Measurements from ENCODE around the gene MOB4.
"Not testable (repeated sequence)": the region's sequence is repeated elsewhere in the genome, so short reads cannot be mapped to it uniquely, and the experiment has no call there.

MOB4 gene

DNA sequence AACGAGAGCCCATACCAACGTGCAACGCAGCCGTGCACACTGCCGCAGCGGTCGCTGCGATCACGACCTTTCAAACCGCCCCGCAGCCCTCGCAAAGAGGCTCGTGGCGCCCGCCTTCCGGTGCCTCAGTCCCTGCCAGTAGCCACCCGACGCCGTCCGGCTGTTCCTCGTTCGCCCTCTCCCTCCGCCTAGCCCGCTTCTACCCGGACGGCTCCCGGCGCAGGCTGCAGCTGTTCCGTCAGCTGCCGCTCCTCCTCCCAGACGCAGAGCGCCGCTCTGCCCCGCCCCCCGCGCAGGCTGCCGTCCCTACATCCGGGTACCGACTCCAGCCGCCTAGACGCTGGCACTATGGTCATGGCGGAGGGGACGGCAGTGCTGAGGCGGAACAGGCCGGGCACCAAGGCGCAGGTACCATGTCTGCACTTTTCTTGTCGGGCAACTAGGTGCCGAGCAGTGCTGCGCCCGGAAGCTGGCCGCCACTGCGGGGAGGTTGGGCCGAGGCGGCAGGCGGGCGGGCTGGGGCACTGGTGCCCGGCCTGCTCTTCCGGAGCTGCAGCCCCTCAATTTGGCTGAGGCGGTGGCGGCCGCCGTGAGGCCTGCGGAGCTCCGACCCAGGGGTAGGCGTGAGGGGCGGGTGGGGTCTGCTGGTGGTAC lies at the start of gene MOB4:
Gene MOB4, plus strand, starts transcription at position 328 of the 654 bp plus-strand sequence. Its CDS starts 21 bp downstream, at position 349.
- DNase-seq (ENCODE audit: low read depth in 2 of 2, low spot score in 1 of 2) = peak; percentile 80 to 87

DNA sequence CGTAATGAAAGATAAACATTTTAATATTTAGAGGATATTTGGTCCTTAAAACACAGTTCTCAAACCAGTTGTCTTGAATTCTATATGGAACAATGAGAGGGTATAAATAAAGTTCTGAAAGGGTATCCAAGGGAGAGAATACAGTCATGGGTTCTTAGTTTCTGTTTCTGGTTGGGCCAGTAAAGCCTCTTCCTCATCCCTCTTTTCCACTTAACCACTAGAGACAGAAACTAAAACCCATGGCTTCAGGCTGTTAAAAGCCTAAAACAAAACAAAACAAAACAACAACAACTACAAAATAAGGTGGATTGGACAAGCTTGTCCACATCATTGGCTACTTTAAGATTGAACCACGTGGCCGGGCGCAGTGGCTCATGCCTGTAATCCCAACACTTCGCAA lies 43.7 kb upstream of the MOB4 start:
- no peak for DNase-seq (ENCODE audit: low read depth in 2 of 2, low spot score in 1 of 2)

DNA sequence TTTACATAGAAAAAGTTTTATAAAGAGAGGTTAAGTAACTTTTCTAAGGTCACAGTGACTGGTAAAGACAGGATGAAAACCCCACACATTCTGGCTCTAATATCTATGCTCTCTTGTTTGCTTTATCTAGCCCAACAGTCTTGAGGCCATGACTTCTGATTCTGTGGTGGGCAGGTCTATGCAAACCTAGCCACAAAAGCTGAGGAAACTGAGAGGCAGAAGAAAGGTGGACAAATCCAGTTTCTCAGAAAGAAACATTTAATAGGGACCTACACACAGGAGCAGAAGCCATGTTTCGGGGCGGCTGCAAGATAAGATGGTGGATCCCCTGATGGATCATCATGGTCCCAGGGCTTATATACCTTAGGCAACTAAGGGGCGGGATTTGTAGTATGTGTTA lies 38.1 kb upstream of the MOB4 start:
- no peak for DNase-seq (ENCODE audit: low read depth in 2 of 2, low spot score in 1 of 2)

DNA sequence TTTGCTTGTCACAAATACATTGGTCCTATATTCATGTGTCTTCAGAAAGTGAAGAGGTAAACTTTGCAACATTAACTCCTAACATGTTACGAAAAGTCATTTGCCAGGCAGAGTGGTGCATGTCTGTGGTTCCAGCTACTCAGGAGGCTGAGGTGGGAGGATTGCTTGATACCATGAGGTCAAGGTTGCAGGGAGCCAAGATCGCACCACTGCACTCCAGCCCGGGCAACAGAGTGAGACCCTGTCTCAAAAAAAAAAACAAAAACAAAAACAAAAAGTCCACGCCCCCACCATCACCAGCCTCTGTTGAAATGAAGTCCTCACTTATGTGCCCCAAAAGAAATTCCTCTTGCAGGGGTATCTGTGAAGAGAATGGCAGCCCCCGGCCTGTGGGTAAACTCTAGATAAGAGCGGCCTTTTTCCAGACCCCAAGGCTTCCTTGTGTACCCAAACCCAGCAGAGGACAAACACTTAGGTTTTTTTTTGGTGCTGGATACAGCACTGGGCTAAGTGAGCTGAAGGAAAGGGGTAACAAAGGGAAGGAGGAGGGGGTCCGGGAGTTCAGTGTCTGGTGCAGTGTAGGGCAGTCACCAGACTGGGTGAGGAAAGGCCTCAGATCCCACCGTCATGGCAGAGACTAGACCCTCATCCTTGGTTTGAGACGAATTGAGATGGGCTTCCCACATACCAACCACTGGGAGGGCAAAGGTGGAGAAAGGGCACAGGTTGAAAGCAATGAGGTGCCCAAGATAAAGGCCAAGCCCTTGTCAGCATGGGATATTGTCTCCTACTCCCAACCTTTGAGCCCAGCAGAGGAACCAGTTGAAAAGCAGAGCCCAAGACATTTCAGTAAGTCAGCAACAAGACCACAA lies 35.5 kb upstream of the MOB4 start:
- DNase-seq (ENCODE audit: low read depth in 2 of 2, low spot score in 1 of 2) = no peak

DNA sequence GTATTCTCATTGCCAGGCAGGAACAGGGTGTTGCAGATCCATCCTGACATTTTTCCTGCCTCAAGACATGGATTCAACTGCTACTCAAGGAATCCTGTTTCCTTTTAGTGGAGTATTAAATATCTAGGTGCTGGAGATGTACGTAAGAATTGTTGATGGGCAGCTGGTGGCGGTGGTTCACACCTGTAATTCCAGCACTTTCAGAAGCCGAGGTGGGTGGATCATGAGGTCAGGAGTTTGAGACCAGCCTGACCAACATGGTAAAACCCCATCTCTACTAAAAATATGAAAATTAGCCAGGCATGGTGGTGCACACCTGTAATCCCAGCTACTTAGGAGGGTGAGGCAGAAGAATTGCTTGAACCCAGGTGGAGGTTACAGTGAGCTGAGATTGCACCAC lies 31.6 kb upstream of the MOB4 start:
- not testable (repeated sequence) for DNase-seq (ENCODE audit: low read depth in 2 of 2, low spot score in 1 of 2)

DNA sequence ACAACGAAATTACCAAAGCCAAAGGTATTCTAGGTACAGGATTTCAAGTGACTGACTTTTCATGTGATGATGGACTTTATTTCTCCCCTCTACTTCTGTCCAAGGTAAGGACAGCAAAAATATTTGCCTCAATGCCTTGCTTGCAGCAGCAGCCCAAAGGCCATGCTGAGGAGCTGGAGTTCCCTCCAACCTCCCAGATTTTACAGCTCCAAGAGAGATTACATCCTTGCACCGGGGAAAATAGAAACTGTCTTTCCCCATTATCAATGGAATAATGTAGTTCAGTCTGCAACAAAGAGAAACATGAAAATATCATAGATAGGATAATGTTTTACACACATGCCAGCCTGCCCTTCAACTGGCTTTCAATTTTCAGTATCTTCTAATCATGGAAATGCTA lies 29.7 kb upstream of the MOB4 start:
- DNase-seq (ENCODE audit: low read depth in 2 of 2, low spot score in 1 of 2) = no peak

DNA sequence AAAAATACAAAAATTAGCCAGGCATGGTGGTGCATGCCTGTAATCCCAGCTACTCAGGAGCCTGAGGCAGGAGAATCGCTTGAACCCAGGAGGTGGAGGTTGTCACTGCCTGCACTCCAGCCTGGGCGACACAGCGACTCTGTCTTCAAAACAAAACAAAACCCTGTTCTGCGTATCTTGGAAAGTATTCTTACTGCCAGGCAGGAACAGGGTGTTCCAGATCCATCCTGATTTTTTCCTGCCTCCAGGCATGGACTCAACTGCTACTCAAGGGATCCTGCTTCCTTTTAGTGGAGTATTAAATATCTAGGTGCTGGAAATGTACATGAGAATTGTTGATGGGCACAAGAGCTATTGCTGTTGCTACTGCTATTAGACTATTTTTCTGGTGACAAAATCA lies 28.5 kb upstream of the MOB4 start:
- no peak for DNase-seq (ENCODE audit: low read depth in 2 of 2, low spot score in 1 of 2)

DNA sequence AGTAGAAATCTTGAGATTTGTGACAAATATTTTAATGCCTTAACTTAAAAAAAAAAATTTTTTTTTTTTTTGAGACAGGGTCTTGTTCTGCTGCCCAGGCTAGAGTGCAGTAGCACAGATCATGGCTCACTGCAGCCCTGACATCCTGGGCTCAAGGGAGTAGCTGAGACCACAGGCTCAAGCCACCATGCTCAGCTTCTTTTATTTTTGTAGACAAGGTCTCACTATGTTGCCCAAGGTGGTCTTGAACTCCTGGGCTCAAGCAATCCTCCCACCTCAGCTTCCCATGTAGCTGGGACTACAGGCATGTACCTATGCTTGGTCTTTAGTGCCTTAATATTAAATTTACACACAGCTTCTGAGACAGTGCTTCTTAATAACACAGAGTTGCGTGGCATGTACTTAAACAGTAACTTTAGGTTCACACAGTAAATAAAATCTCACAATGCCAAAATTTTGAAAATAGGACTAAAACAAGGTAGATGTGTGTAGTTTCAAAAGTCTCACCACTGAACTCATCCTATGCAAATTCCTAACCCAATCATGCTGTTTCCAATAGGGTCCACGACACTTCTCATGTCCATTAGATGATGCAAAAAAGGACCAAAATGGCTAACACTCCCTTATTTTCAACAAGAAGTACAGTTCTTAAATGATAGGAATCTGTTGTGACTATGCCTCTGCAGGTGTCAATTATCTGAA lies 20.3 kb upstream of the MOB4 start:
- DNase-seq (ENCODE audit: low read depth in 2 of 2, low spot score in 1 of 2) = no peak

DNA sequence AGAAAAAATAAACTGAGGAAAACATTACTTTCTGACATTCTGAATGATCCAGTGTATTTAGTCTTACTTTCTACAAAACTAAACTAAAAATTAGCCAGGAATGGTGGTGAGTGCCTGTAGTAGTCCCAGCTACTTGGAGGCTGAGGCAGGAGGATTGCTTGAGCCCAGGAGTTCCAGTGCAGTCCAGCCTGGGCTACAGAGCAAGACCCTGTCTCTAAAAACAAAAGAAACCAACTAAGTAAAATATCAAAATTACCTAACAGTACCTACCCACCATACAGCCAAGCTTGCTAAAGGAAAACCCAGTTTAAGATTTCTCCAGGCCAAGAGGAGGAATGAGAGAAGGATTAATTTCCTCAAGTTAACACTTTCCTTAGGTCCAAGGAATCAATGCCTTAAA lies 19.2 kb upstream of the MOB4 start:
- no peak for DNase-seq (ENCODE audit: low read depth in 2 of 2, low spot score in 1 of 2)

DNA sequence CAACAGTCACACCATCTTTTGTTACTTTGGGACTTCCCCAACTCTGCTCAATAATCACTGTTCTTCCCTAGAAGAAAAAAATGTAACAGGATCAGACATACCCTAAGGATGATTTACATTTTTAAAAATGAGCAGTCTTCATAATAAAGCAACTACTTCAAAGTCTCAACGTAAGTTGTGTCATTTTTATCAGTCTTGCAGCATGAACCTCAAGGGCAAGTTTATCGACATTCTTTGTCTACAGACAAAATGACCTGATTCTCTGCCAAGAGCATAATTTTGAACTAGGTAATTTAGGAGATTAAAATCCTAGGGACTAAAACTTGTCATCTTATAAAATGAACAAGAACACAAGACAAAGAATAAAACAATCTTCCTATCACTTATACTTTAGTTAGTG lies 18.5 kb upstream of the MOB4 start:
- DNase-seq (ENCODE audit: low read depth in 2 of 2, low spot score in 1 of 2) = no peak

DNA sequence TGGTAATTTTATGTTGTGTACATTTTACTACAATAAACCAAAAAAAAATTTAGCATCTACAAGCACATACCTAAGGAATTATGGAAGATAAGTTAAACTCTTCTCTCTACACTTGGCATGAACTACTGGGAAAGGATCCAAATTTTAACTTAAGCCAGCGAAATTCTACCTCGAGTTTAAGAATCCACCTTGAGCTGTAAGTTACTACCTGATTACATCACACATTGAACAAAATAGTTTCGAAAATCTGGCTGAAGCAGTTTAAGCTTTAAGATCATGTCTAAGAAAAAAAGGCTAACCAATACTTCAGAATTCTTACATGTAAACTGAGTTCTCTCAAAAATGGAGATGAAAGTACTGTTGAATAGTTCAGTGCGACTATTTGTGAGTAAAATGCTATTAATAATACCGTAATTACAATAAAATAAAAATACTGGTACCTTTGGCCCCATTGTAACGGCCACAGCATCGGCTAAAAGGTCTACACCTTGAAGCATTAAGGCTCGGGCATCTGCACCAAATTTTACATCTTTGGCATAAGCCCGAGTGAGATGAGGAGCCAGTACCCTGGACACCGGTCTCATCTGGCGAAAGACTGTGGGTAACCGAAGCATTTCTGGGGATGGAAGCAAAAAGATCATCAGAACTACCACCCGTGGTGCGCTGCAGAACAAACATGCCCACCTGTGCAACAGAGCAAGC lies 17.5 kb upstream of the MOB4 start:
- DNase-seq (ENCODE audit: low read depth in 2 of 2, low spot score in 1 of 2) = no peak

DNA sequence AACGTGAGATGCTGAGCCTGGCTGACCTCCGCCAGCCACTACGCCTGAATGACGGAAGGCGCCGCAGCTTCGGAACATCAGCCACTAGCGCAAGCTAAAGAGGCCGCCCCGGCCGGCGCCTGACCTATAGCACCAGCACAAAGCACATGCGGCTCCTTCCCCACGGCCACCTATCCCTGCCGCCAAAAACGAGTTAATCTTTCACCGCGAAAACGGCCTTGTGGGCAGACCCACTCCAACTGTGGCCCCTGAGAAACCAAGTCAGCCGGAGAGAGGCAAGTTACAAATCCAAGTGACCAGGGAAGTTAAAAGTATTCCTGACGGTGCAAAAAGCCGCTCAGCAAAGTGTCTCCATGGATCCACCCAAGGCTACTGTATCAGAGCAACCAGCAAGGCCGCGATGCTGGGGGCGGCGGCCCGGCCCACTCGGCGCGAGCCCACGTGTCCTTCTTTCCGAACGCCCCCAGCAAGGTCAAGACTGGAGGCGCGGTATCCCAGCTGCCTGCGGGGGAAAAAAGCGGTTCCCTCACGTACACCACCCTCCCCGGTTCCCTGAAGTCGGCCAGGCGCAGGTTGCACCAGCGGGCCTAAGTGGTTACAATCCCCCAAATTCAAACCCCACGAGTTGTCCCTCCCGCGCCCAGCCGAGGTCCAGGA lies 16.8 kb upstream of the MOB4 start:
- DNase-seq (ENCODE audit: low read depth in 2 of 2, low spot score in 1 of 2) = peak; percentile 9 to 30

DNA sequence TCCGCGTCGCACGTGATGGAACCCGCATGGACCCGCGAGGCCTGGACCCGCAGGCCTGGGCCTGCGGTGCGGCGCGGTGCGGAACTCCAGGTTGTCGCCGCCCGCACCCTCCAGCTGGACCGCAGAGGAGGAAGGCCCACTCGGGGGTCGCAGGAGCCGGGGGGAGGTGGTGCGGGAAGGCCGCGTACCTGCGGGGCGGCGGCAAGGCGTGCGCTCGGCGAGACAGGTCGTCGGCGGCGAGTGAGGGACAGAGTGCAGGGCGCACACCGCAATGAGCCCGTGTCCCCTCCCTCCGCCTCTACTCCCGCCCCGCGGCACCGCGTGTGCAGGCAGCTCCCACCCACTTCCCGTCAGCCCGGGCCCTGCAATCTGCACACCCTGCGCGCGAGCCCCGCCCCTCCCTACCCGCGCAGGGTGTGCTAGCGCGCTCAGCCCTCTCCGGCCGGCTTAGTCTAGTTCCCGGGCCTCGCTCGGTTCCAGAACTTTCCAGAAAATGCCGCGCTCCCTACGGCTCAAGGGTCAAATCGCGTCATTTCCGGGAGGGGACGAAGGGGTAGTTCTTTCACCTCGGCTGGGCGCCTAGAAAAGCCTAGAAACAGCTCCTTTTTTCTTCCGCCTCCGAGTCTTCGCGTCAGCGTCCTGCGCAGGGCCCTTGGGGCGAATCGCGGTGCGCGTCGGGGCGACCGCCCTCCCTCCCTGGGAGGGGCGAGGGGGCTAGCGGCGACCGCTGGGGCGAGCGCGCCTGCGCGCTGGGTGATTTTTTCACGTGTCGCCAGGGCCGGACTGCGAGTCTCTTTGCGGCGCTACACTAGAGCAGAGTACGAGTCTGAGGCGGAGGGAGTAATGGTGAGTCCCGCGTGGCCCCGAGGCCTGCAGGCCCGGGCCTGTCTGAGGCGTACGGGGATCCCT lies 16.0 kb upstream of the MOB4 start, which contains the start of the genes HSPD1 and HSPE1:
Gene HSPD1, minus strand, starts transcription at position 247 of the 909 bp plus-strand sequence. CDS start 992 bp downstream, outside the sequence.
Gene HSPE1, plus strand, starts transcription at position 786 of the 909 bp plus-strand sequence. Its CDS starts 58 bp downstream, at position 844.
- DNase-seq (ENCODE audit: low read depth in 2 of 2, low spot score in 1 of 2) = peak; percentile 97

DNA sequence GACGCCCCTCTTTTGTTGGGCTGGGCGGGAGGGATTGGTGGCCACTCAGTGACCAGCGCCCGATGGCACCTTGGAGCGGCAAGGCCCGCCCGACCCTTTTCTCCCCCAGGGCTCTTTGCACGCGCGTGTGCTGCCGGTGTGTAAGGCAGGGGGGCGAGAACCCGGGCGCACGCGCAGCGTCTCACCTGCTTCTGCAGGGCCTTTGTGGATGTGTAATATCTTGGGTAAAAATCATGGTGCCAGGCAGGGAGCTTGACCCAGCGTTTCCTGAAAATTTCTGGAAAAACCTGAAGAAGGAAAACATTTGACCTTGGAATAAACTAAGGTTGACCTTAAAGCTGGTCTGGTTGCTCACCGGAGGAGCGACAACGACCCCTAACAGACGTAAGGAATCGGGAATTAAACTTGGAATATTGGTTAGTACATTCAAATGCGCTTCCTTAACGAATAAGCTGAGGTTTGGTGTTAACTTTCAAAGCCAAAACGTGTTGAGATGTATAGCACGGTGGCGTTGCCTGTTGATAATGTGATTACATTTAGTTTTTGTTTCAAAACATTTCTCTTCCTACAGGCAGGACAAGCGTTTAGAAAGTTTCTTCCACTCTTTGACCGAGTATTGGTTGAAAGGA lies 15.2 kb upstream of the MOB4 start:
- DNase-seq (ENCODE audit: low read depth in 2 of 2, low spot score in 1 of 2) = no peak

DNA sequence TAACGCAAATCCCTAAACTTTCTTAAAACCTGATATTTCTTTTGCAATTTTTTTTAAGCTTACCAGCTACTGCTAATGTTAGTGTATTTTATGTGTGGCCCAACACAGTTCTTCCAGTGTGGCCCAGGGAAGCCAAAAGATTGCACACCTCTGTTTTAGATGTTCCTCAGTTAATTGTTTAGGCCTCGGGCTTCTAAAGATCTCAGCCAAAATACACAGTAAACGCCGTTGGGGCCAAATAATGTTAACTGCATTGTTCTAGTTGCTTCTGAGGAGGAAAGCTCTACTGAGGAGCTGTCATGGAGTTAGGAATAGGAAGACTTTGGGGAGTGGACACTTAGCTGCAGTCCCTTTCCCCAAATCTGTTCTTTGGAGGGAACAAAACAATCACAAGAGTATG lies 13.7 kb upstream of the MOB4 start:
- DNase-seq (ENCODE audit: low read depth in 2 of 2, low spot score in 1 of 2) = no peak

DNA sequence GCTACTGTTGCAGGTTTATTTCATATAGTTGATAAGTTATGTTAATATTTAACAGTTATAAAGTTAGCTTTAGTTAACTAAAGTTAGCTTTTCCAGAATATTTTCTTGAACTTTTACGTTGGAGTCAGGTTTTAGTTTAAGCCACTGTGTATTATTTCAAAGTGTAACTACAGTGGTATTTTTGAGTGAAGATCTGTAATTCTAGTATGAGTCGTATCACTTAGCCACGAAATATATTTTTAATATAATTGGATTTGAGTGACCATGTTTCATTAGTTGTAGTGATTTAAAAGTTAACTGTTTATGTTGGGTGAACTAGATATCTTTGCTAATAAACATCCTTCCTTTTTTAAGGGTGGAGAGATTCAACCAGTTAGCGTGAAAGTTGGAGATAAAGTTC lies 13.2 kb upstream of the MOB4 start:
- DNase-seq (ENCODE audit: low read depth in 2 of 2, low spot score in 1 of 2) = no peak

DNA sequence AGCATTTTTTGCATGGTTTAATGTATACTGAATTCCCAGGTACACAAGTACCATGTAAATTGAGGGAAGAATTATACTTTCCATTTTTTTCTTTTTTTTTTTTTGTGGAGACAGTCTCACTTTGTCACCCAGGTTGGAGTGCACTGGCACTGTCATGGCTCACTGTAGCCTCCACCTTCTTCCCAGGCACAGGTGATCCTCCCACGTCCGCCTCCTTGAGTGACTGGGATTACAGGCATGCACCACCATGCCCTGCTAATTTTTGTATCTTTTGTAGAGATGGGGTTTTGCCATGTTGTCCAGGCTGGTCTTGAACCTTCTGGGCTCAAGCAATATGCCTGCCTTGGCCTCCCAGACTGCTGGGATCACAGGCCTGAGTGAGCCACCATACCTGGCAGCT lies 11.9 kb upstream of the MOB4 start:
- no peak for DNase-seq (ENCODE audit: low read depth in 2 of 2, low spot score in 1 of 2)

DNA sequence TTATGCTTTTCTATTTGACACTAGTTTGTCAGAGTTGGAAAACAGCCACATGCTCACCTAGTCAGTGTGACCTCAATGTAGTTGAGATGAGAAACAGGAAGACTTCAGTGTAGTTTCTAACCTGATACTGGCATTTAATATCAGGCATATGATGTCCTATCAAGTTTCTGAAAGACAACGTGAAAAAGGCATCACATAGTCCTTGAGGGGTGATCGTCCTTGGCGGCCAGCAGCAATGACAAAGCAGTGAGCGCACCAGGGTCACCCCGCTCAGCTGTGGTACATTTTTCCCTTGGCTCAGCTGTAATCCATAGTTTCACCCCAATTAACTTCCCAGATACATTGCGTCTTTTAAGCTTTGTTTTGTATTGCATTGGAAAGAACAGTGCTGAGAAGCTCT lies 11.4 kb upstream of the MOB4 start:
- no peak for DNase-seq (ENCODE audit: low read depth in 2 of 2, low spot score in 1 of 2)

DNA sequence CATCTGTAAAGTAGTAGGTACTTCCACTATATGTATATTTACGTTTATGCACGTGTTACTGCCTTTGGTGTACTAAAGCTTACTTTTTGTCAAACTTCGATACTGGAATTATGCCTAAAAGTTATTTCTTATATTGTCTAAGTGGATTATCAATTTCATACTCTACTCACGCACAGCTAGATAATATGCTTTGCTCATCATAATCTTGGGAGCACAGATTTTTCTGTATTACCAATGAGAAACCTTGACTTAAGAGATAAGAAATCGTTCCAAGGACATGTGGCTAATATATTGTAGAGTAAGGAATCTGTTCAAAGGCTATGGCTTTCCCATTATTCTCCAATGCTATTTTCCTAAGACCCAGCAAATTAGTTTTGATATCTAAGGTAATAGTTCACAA lies 9.2 kb upstream of the MOB4 start:
- no peak for DNase-seq (ENCODE audit: low read depth in 2 of 2, low spot score in 1 of 2)
